NCI-H226 (cell line): ENCODE measurements around the gene PRPF8.
"Not testable (repeated sequence)": the region's sequence is repeated elsewhere in the genome, so short reads cannot be mapped to it uniquely, and the experiment has no call there.

ENCODE experiments used
- DNase-seq: peaks from one replicate; pipeline ENCODE4 v3.0.0-alpha.2; 2015

The PRPF8 gene

GRCh38 chr17:1716076-1716911 is 31.6 kb upstream of the PRPF8 start:
- peak; percentile 100 for DNase-seq

- DNase-seq: no peak
These were observed 31.1 kb upstream of the PRPF8 start for GRCh38 chr17:1715803-1716075.

- peak; percentile 89 for DNase-seq
These were observed 30.5 kb upstream of the PRPF8 start for GRCh38 chr17:1714980-1715802.

- DNase-seq: peak; percentile 97
These were observed 29.8 kb upstream of the PRPF8 start for GRCh38 chr17:1714427-1714979.

GRCh38 chr17:1713878-1714426 is 29.3 kb upstream of the PRPF8 start:
- DNase-seq: peak; percentile 43

GRCh38 chr17:1713160-1713877 is 28.7 kb upstream of the PRPF8 start:
- no peak for DNase-seq

GRCh38 chr17:1712271-1712670 is 27.6 kb upstream of the PRPF8 start:
- no peak for DNase-seq

GRCh38 chr17:1711804-1712203 is 27.1 kb upstream of the PRPF8 start:
- DNase-seq: no peak

GRCh38 chr17:1710807-1711553 is 26.3 kb upstream of the PRPF8 start:
- peak; percentile 22 for DNase-seq

GRCh38 chr17:1709971-1710806 is 25.5 kb upstream of the PRPF8 start, which contains the start of gene TLCD2:
TLCD2 (minus strand) TSS chr17:1710377; CDS start chr17:1710242, 135 bp downstream.
- DNase-seq: peak; percentile 79

- DNase-seq: peak; percentile 51
These were observed 24.8 kb upstream of the PRPF8 start for GRCh38 chr17:1709403-1709951.

GRCh38 chr17:1708791-1709346 is 24.2 kb upstream of the PRPF8 start:
- not testable (repeated sequence) for DNase-seq

GRCh38 chr17:1707107-1707506 is 22.4 kb upstream of the PRPF8 start:
- DNase-seq: no peak

GRCh38 chr17:1705004-1705403 is 20.3 kb upstream of the PRPF8 start:
- DNase-seq: no peak

GRCh38 chr17:1703063-1703462 is 18.4 kb upstream of the PRPF8 start:
- DNase-seq: peak; percentile 51

GRCh38 chr17:1699891-1700290 is 15.2 kb upstream of the PRPF8 start:
- DNase-seq: not testable (repeated sequence)

GRCh38 chr17:1697681-1698080 is 13.0 kb upstream of the PRPF8 start:
- no peak for DNase-seq

GRCh38 chr17:1695365-1695764 is 10.7 kb upstream of the PRPF8 start:
- no peak for DNase-seq

GRCh38 chr17:1693339-1693738 is 8.7 kb upstream of the PRPF8 start:
- no peak for DNase-seq

- no peak for DNase-seq
These were observed 6.0 kb upstream of the PRPF8 start for GRCh38 chr17:1690544-1691221.
